HCT116 (cell line): ENCODE results near the gene SPATS1. TPM values are rescaled to one million over a fixed set of nuclear protein-coding genes. Genes with fewer than 3 reads are reported as not detected.

Source experiments
- ATAC-seq: fragments of 200-7000 bp; cut with Tn5 transposase; 2 replicates; pipeline ENCODE4 v1.9.1; 2020; ENCODE audit warnings: mild to moderate bottlenecking, moderate library complexity
- BruUV-seq: library from RNA; stranded (reverse); fragments of 400-500 nt; replicated peaks from 2 replicates; lab custom pipeline; 2021; lab: Mats Ljungman, UMichigan
- CTCF ChIA-PET: fragments of 300-600 bp; sonication (Branson Sonifier 250); formaldehyde crosslinking; loops from one replicate; lab custom pipeline; 2021; ENCODE audit warnings: antibody characterized with exemption; lab: Charles Lee
- POLR2A ChIA-PET: fragments of 300-600, 350-600 bp; sonication (Branson Sonifier 250); formaldehyde crosslinking; loops from one replicate; lab custom pipeline; 2021; ENCODE audit warnings: antibody characterized with exemption; lab: Charles Lee
- RAD21 ChIA-PET, 2 experiments: fragments of 300-600 bp; sonication (Branson Sonifier 250); formaldehyde crosslinking; loops; one replicate each; lab custom pipeline; 2023; ENCODE audit warnings: low total read pairs in 2 of 2; ENCODE audit not compliant: uncharacterized antibody in 2 of 2, unreplicated experiment in 2 of 2, low non-redundant PET in 1 of 2; lab: Charles Lee
- DNase-seq: peaks from one replicate; pipeline ENCODE4 v3.0.0-alpha.2; 2010; ENCODE audit warnings: low read depth, low spot score
- H2AFZ ChIP-seq: fragments of 200-600 bp; shearing (Covaris generic), sonication (generic); 2 replicates; pipeline ENCODE4 v1.6.1; 2017; ENCODE audit warnings: low read depth, mixed run types, mixed read lengths, antibody characterized with exemption, low read length; ENCODE audit not compliant: poor library complexity, severe bottlenecking
- H3K27ac ChIP-seq: 2 replicates; pipeline ENCODE4 v1.5.1; 2012; ENCODE audit warnings: low read depth, low read length
- H3K27me3 ChIP-seq: fragments of 200-600 bp; sonication (generic); 2 replicates; pipeline ENCODE4 v1.6.1; 2016; ENCODE audit warnings: mixed run types, low read length, mixed read lengths; ENCODE audit not compliant: insufficient read depth
- H3K36me3 ChIP-seq, 2 experiments: fragments of 200-500 bp in 1 of 2; fragments of 200-600 bp in 1 of 2; sonication (Bioruptor generic) in 1 of 2; sonication (generic) in 1 of 2; 2 replicates each; pipeline versions ENCODE4 v1.5.1 to v1.6.1; 2014 to 2016; ENCODE audit warnings: low read length in 2 of 2, inconsistent platforms in 1 of 2, mixed read lengths in 1 of 2, mixed run types in 1 of 2; ENCODE audit not compliant: insufficient read depth in 2 of 2, control insufficient read depth in 1 of 2
- H3K4me1 ChIP-seq, 2 experiments: fragments of 200-600 bp in 1 of 2; sonication (generic) in 1 of 2; 2 replicates each; pipeline versions ENCODE4 v1.5.1 to v1.6.1; 2012 to 2017; ENCODE audit warnings: low read length in 2 of 2, inconsistent platforms in 1 of 2, mild to moderate bottlenecking in 1 of 2, mixed read lengths in 1 of 2, mixed run types in 1 of 2, moderate library complexity in 1 of 2; ENCODE audit not compliant: insufficient read depth in 2 of 2, control insufficient read depth in 1 of 2
- H3K4me2 ChIP-seq: fragments of 200-600 bp; sonication (generic); 2 replicates; pipeline ENCODE4 v1.6.1; 2017; ENCODE audit warnings: mixed run types, low read length, mixed read lengths
- H3K4me3 ChIP-seq, 2 experiments: fragments of 200-600 bp in 1 of 2; sonication (generic) in 1 of 2; replicated peaks in 1 of 2; 2 replicates each; pipeline ENCODE4 v1.5.1; 2011 to 2016; ENCODE audit warnings: low read length in 2 of 2, control low read depth in 1 of 2, low read depth in 1 of 2, mild to moderate bottlenecking in 1 of 2, mixed read lengths in 1 of 2, mixed run types in 1 of 2
- H3K79me2 ChIP-seq: fragments of 200-600 bp; sonication (generic); 2 replicates; pipeline ENCODE4 v1.6.1; 2017; ENCODE audit warnings: mild to moderate bottlenecking, mixed run types, low read length, moderate library complexity, mixed read lengths; ENCODE audit not compliant: insufficient read depth
- H3K9ac ChIP-seq: fragments of 200-600 bp; sonication (generic); 2 replicates; pipeline ENCODE4 v1.6.1; 2016; ENCODE audit warnings: low read length, mixed read lengths
- H3K9me2 ChIP-seq: fragments of 200-600 bp; sonication (generic), shearing (Covaris generic); 2 replicates; pipeline ENCODE4 v1.6.1; 2017; ENCODE audit warnings: mixed run types, mild to moderate bottlenecking, moderate library complexity; ENCODE audit not compliant: insufficient read depth
- H3K9me3 ChIP-seq, 2 experiments: fragments of 200-500 bp in 1 of 2; fragments of 200-600 bp in 1 of 2; sonication (Bioruptor generic) in 1 of 2; sonication (generic) in 1 of 2; 2 replicates each; pipeline ENCODE4 v1.6.1; 2014 to 2017; ENCODE audit warnings: low read length in 2 of 2, mixed read lengths in 2 of 2, inconsistent platforms in 1 of 2, low read depth in 1 of 2, mild to moderate bottlenecking in 1 of 2, mixed run types in 1 of 2, moderate library complexity in 1 of 2; ENCODE audit not compliant: control insufficient read depth in 1 of 2, insufficient read depth in 1 of 2
- H4K20me1 ChIP-seq: fragments of 200-600 bp; sonication (generic), shearing (Covaris generic); 2 replicates; pipeline ENCODE4 v1.6.1; 2017; ENCODE audit warnings: mixed run types, mild to moderate bottlenecking, moderate library complexity; ENCODE audit not compliant: insufficient read depth
- ATF3 ChIP-seq: IDR thresholded peaks from 2 replicates; pipeline ENCODE4 v1.6.1; 2012
- EGR1 ChIP-seq: IDR thresholded peaks from 2 replicates; pipeline ENCODE4 v1.6.1; 2012; ENCODE audit warnings: low read depth
- EZH2 ChIP-seq: fragments of 200-600 bp; sonication (generic); IDR thresholded peaks from 2 replicates; pipeline ENCODE4 v1.6.1; 2017; ENCODE audit warnings: antibody characterized with exemption, mixed run types
- JUND ChIP-seq: IDR thresholded peaks from 2 replicates; pipeline ENCODE4 v1.6.1; 2012
- SIN3A ChIP-seq: IDR thresholded peaks from 2 replicates; pipeline ENCODE4 v1.6.1; 2012; ENCODE audit warnings: low read depth
- SP1 ChIP-seq: IDR thresholded peaks from 2 replicates; pipeline ENCODE4 v1.6.1; 2012; ENCODE audit warnings: low read depth
- YY1 ChIP-seq: IDR thresholded peaks from 2 replicates; pipeline ENCODE4 v1.6.1; 2011; ENCODE audit warnings: low read length, low read depth, moderate library complexity, mild to moderate bottlenecking; ENCODE audit not compliant: insufficient replicate concordance; ENCODE audit errors: extremely low read depth
- ZBTB33 ChIP-seq: IDR thresholded peaks from 2 replicates; pipeline ENCODE4 v1.6.1; 2011; ENCODE audit warnings: mild to moderate bottlenecking, low read length, moderate library complexity; ENCODE audit not compliant: insufficient replicate concordance; ENCODE audit errors: extremely low read depth
- intact Hi-C: fragments of 100-400 bp; cut with micrococcal nuclease; formaldehyde crosslinking; loops from 2 replicates; pipeline ENCODE4 v1.10.0; 2022
- total RNA-seq: library from RNA; stranded (reverse); gene quantifications from one replicate; pipeline ENCODE4 v1.2.1, GENCODE V29; 2021; ENCODE audit not compliant: unreplicated experiment

The SPATS1 gene
- total RNA-seq, 1 experiment from 2014 or later, result not detected

DNA sequence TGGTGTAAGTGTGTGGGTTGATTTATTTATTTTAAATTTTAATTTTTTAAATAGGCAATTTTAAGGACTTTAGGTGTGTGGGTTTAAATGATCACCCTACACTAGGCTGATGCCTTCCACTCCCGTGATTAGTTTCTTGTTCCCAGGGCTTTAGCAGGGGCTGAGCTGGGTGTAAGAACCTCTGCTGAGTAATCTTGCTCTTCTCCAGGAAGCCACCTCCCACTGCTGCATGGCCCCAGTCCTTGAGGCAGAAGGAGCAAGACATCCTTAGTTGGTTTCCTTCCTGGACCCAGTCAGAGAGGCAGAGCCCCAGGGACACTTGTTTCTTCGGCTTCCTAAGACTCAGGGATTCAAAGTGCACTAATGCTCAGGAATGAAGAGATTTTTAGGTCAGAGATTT is 25.2 kb downstream of the SPATS1 start:
- ChIA-PET CTCF (no interaction called here), POLR2A (no interaction called here), RAD21 (no interaction called here)
- BruUV-seq, result no TSS peak
- TF ChIP-seq ATF3 (no peak), ZBTB33 (no peak), SP1 (no peak), YY1 (no peak), JUND (no peak), EZH2 (no peak), EGR1 (no peak)
- intact Hi-C loops, result no loop called here
- ATAC-seq (no peak), DNase-seq (no peak)
- no peak overlapping the region for H3K27ac ChIP-seq
- no peaks in the 10 kb centered on the region for H3K36me3 ChIP-seq
- H3K4me1 ChIP-seq, result no peaks in the 10 kb centered on the region
- H3K9me2 ChIP-seq, result no peaks in the 10 kb centered on the region
- H3K79me2 ChIP-seq, result no peaks in the 10 kb centered on the region
- no peaks in the 10 kb centered on the region for H4K20me1 ChIP-seq
- H3K4me3 ChIP-seq, result no peak overlapping the region
- no peak overlapping the region for H2AFZ ChIP-seq
- no peaks in the 10 kb centered on the region for H3K9me3 ChIP-seq
- no peak overlapping the region for H3K4me2 ChIP-seq
- no peaks in the 10 kb centered on the region for H3K27me3 ChIP-seq
- H3K9ac ChIP-seq, result no peak overlapping the region

DNA sequence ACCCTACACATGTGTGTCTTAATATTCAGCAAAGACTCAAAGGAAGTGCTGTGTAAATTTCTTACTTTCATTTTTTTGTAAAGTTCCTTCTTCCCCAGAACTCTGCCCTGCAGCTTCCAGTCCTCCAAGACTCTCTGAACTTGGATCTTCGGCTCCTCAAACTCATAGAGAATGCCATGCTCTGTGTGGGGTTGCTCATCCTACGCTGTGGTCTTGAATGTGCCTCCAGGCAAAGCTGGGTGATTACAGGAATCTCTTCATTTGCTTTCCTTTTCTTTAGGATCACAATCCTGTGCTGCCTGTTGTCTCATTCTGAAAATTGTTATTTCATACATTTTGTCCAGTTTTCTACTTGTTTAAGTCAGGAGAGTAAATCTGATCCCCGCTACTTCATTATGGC is 30.6 kb downstream of the SPATS1 start:
- H3K36me3 ChIP-seq, result no peaks in the 10 kb centered on the region
- H3K9me3 ChIP-seq, result no peaks in the 10 kb centered on the region
- no peak overlapping the region for H3K4me3 ChIP-seq
- H3K79me2 ChIP-seq, result no peaks in the 10 kb centered on the region
- no TSS peak for BruUV-seq
- no peak for ATAC-seq
- no peak overlapping the region for H3K27ac ChIP-seq
- ChIA-PET RAD21 (no interaction called here), POLR2A (no interaction called here), CTCF (no interaction called here)
- no peaks in the 10 kb centered on the region for H3K27me3 ChIP-seq
- no peak for TF ChIP-seq SIN3A
- TF ChIP-seq SP1, result no peak
- no peaks in the 10 kb centered on the region for H3K4me1 ChIP-seq
- no peak overlapping the region for H3K9ac ChIP-seq
- no peaks in the 10 kb centered on the region for H3K9me2 ChIP-seq
- intact Hi-C loops, result no loop called here
- no peak overlapping the region for H2AFZ ChIP-seq
- no peak overlapping the region for H3K4me2 ChIP-seq
- DNase-seq, result no peak
- no peaks in the 10 kb centered on the region for H4K20me1 ChIP-seq
